BLaER1 treated with 17β-estradiol and CSF1 and Interleukin-3, amounts not matched to agents 10 nM and 100 nM (cell line): ENCODE results near the gene CEP135.
"Not testable (repeated sequence)": the region's sequence is repeated elsewhere in the genome, so short reads cannot be mapped to it uniquely, and the experiment has no call there.

ENCODE experiments used
- H3K27ac ChIP-seq, 11 experiments: shearing (Covaris generic); formaldehyde crosslinking; 2 replicates each; pipeline ENCODE4 v1.8.1; 2022
- H3K27me3 ChIP-seq, 11 experiments: shearing (Covaris generic); formaldehyde crosslinking; 2 replicates each; pipeline ENCODE4 v1.8.1; 2022
- H3K36me3 ChIP-seq, 11 experiments: shearing (Covaris generic); formaldehyde crosslinking; 2 replicates each; pipeline ENCODE4 v1.8.1; 2022
- H3K4me1 ChIP-seq, 10 experiments: shearing (Covaris generic); formaldehyde crosslinking; 2 replicates each; pipeline ENCODE4 v1.8.1; 2022
- H3K4me2 ChIP-seq, 11 experiments: shearing (Covaris generic); formaldehyde crosslinking; 2 replicates each; pipeline ENCODE4 v1.8.1; 2022
- H3K4me3 ChIP-seq, 10 experiments: shearing (Covaris generic); formaldehyde crosslinking; 2 replicates each; pipeline ENCODE4 v1.8.1; 2022
- H3K9ac ChIP-seq, 11 experiments: shearing (Covaris generic); formaldehyde crosslinking; 2 replicates each; pipeline ENCODE4 v1.8.1; 2022
- H3K9me3 ChIP-seq, 11 experiments: shearing (Covaris generic); formaldehyde crosslinking; replicated peaks in 1 of 11; 2 replicates each; pipeline ENCODE4 v1.8.1; 2022
- H4K20me1 ChIP-seq, 11 experiments: shearing (Covaris generic); formaldehyde crosslinking; 2 replicates each; pipeline ENCODE4 v1.8.1; 2022
- Cebpa-rat ChIP-seq, 11 experiments: shearing (Covaris generic); IDR thresholded peaks; 2 replicates each; pipeline ENCODE4 v1.8.1; 2022

CEP135 gene

GRCh38 chr4:56062106-56062505, 113.4 kb downstream of the CEP135 start:
- H3K36me3 ChIP-seq, result peaks cover 0 to 55% (median 19%) of the 10 kb centered on the region in 11 experiments; a peak in 13 of 22 replicates
- H3K27me3 ChIP-seq, result no peaks in the 10 kb centered on the region
- TF ChIP-seq Cebpa-rat (IDR thresholded peaks at IDR 0.05), result no peak
- H3K4me3 ChIP-seq, result no peak overlapping the region
- H3K4me2 ChIP-seq, result no peak overlapping the region
- no peak overlapping the region for H3K27ac ChIP-seq
- H3K9me3 ChIP-seq, result peaks cover 0 to 33% (median 15%) of the 10 kb centered on the region in 11 experiments; a peak in 15 of 22 replicates
- H4K20me1 ChIP-seq, result no peaks in the 10 kb centered on the region
- peaks cover 0 to 8% (median under 1%) of the 10 kb centered on the region in 10 experiments; a peak in 6 of 20 replicates for H3K4me1 ChIP-seq
- H3K9ac ChIP-seq, result no peak overlapping the region

GRCh38 chr4:56062526-56063145, 113.9 kb downstream of the CEP135 start:
- Histone ChIP-seq H3K27me3 (no peaks in the 10 kb centered on the region), H3K4me2 (no peak overlapping the region), H3K4me1 (peaks cover 0 to 6% (median 0%) of the 10 kb centered on the region in 10 experiments; a peak in 4 of 20 replicates), H3K9ac (no peak overlapping the region), H3K4me3 (no peak overlapping the region), H4K20me1 (no peaks in the 10 kb centered on the region), H3K9me3 (peaks cover 0 to 37% (median 15%) of the 10 kb centered on the region in 11 experiments; a peak in 15 of 22 replicates), H3K27ac (no peak overlapping the region), H3K36me3 (peaks cover 0 to 60% (median 19%) of the 10 kb centered on the region in 11 experiments; a peak in 13 of 22 replicates)
- TF ChIP-seq Cebpa-rat (IDR thresholded peaks at IDR 0.05), result no peak

GRCh38 chr4:56066493-56066892, 117.7 kb downstream of the CEP135 start:
- Histone ChIP-seq H3K9ac (no peak overlapping the region), H3K4me1 (0 out of 20 replicates have a peak, but pooled peaks cover 0 to 4% (median 0%) of the 10 kb centered on the region in 10 experiments), H3K27me3 (no peaks in the 10 kb centered on the region), H3K27ac (no peak overlapping the region), H3K9me3 (peaks cover 23 to 69% (median 43%) of the 10 kb centered on the region in 11 experiments; a peak in 20 of 22 replicates), H3K36me3 (peaks cover 0 to 69% (median 24%) of the 10 kb centered on the region in 11 experiments; a peak in 15 of 22 replicates), H3K4me2 (no peak overlapping the region), H4K20me1 (no peaks in the 10 kb centered on the region), H3K4me3 (no peak overlapping the region)
- TF ChIP-seq Cebpa-rat (IDR thresholded peaks at IDR 0.05), result no peak

GRCh38 chr4:56067826-56068225, 119.1 kb downstream of the CEP135 start:
- Histone ChIP-seq H3K27ac (no peak overlapping the region), H3K9ac (no peak overlapping the region), H3K27me3 (no peaks in the 10 kb centered on the region), H3K4me2 (no peak overlapping the region), H3K4me3 (no peak overlapping the region), H4K20me1 (no peaks in the 10 kb centered on the region), H3K36me3 (peaks cover 0 to 70% (median 24%) of the 10 kb centered on the region in 11 experiments; a peak in 15 of 22 replicates), H3K9me3 (peaks cover 23 to 79% (median 51%) of the 10 kb centered on the region in 11 experiments; a peak in 21 of 22 replicates), H3K4me1 (0 out of 20 replicates have a peak, but pooled peaks cover 0 to 4% (median 0%) of the 10 kb centered on the region in 10 experiments)
- TF ChIP-seq Cebpa-rat (IDR thresholded peaks at IDR 0.05), result no peak

GRCh38 chr4:56072730-56073129, 124.0 kb downstream of the CEP135 start:
- H3K4me3 ChIP-seq, H3K9ac ChIP-seq, H4K20me1 ChIP-seq, H3K4me2 ChIP-seq, H3K27ac ChIP-seq, H3K4me1 ChIP-seq, H3K27me3 ChIP-seq: not testable (repeated sequence)
- Histone ChIP-seq H3K9me3 (peaks cover 38 to 89% (median 69%) of the 10 kb centered on the region in 11 experiments), H3K36me3 (peaks cover 0 to 62% (median 24%) of the 10 kb centered on the region in 11 experiments; a peak in 14 of 22 replicates)

- Histone ChIP-seq H3K27me3 (no peaks in the 10 kb centered on the region), H3K9ac (no peak overlapping the region), H4K20me1 (no peaks in the 10 kb centered on the region), H3K9me3 (peaks cover 15 to 53% (median 31%) of the 10 kb centered on the region in 11 experiments; a peak in 21 of 22 replicates), H3K36me3 (peaks cover 0 to 28% (median 9%) of the 10 kb centered on the region in 11 experiments; a peak in 13 of 22 replicates), H3K4me3 (no peak overlapping the region), H3K4me1 (peaks cover 4 to 11% (median 8%) of the 10 kb centered on the region in 10 experiments; a peak in 15 of 20 replicates), H3K27ac (no peak overlapping the region), H3K4me2 (no peak overlapping the region)
- TF ChIP-seq Cebpa-rat (IDR thresholded peaks at IDR 0.05), result no peak
These were observed 128.9 kb downstream of the CEP135 start for GRCh38 chr4:56077676-56078075.

GRCh38 chr4:56078866-56079265, 130.1 kb downstream of the CEP135 start:
- Histone ChIP-seq H3K27ac (no peak overlapping the region), H3K4me2 (no peak overlapping the region), H3K9ac (no peak overlapping the region)

GRCh38 chr4:56080384-56080783, 131.6 kb downstream of the CEP135 start:
- no peak overlapping the region for H3K9ac ChIP-seq
- no peaks in the 10 kb centered on the region for H4K20me1 ChIP-seq
- TF ChIP-seq Cebpa-rat (IDR thresholded peaks at IDR 0.05), result no peak
- H3K4me1 ChIP-seq, result peaks cover 15 to 34% (median 23%) of the 10 kb centered on the region in 10 experiments
- peaks cover 14 to 31% (median 22%) of the 10 kb centered on the region in 11 experiments; a peak in 21 of 22 replicates for H3K9me3 ChIP-seq
- no peaks in the 10 kb centered on the region for H3K27me3 ChIP-seq
- no peak overlapping the region for H3K4me3 ChIP-seq
- peaks cover 0 to 28% (median 9%) of the 10 kb centered on the region in 11 experiments; a peak in 13 of 22 replicates for H3K36me3 ChIP-seq
- no peak overlapping the region for H3K4me2 ChIP-seq
- H3K27ac ChIP-seq, result no peak overlapping the region

More at GRCh38 chr4:56078866-56079265, 130.1 kb downstream of the CEP135 start:
- peaks cover 0 to 28% (median 9%) of the 10 kb centered on the region in 11 experiments; a peak in 13 of 22 replicates for H3K36me3 ChIP-seq
- no peak overlapping the region for H3K4me3 ChIP-seq
- no peaks in the 10 kb centered on the region for H3K27me3 ChIP-seq
- H4K20me1 ChIP-seq, result no peaks in the 10 kb centered on the region
- peaks cover 15 to 46% (median 30%) of the 10 kb centered on the region in 11 experiments; a peak in 21 of 22 replicates for H3K9me3 ChIP-seq
- TF ChIP-seq Cebpa-rat (IDR thresholded peaks at IDR 0.05), result no peak
- peaks cover 6 to 19% (median 13%) of the 10 kb centered on the region in 10 experiments; a peak in 15 of 20 replicates for H3K4me1 ChIP-seq

- Histone ChIP-seq H3K4me1 (peaks cover 28 to 56% (median 40%) of the 10 kb centered on the region in 10 experiments), H3K27ac (no peak overlapping the region; a peak in 1 of 22 replicates)
- no peak for TF ChIP-seq Cebpa-rat (IDR thresholded peaks at IDR 0.05)
These were observed 134.1 kb downstream of the CEP135 start for GRCh38 chr4:56082829-56083228.

More at GRCh38 chr4:56082829-56083228, 134.1 kb downstream of the CEP135 start:
- Histone ChIP-seq H3K9ac (no peak overlapping the region), H4K20me1 (no peaks in the 10 kb centered on the region), H3K4me3 (no peak overlapping the region), H3K36me3 (peaks cover 0 to 6% (median 0%) of the 10 kb centered on the region in 11 experiments; a peak in 2 of 22 replicates), H3K9me3 (peaks cover 0 to 7% (median 0%) of the 10 kb centered on the region in 11 experiments; a peak in 4 of 22 replicates), H3K4me2 (peak overlapping the region in 5 of 11 experiments; percentile 17 to 39 (median 31); a peak in 8 of 22 replicates), H3K27me3 (no peaks in the 10 kb centered on the region)
